Measurements from ENCODE around the gene VAMP3. TPM values are rescaled to one million over a fixed set of nuclear protein-coding genes. Genes with fewer than 3 reads are reported as not detected.

The VAMP3 gene
- total and polyA plus RNA-seq, 2 donors (not counting 3 experiments of a cell fraction or from before 2014, with no cell fraction given), result 100 to 137 TPM

GRCh38 chr1:7826363-7826762, 55.3 kb downstream of the VAMP3 start:
- Histone ChIP-seq H3K4me1 (ENCODE audit: control insufficient read depth, extremely low read depth, insufficient read depth, low read length) (no peaks in the 10 kb centered on the region), H3K79me2 (ENCODE audit: control insufficient read depth, insufficient read depth, low read length) (no peaks in the 10 kb centered on the region), H3K9me1 (replicated peaks; ENCODE audit: control insufficient read depth, extremely low read depth, insufficient read depth, low read length) (no peaks in the 10 kb centered on the region), H3K9me3 (replicated peaks; ENCODE audit: control insufficient read depth, insufficient read depth, low read length) (no peaks in the 10 kb centered on the region), H3K36me3 (ENCODE audit: control insufficient read depth in 2 of 2, extremely low read depth in 1 of 2, insufficient read depth in 2 of 2, low read length in 2 of 2) (no peaks in the 10 kb centered on the region), H4K20me1 (replicated peaks; ENCODE audit: control insufficient read depth, extremely low read depth, insufficient read depth, low read length) (no peaks in the 10 kb centered on the region), H3K4me3 (replicated peaks in 1 of 3; ENCODE audit: insufficient read depth in 1 of 3, low read depth in 1 of 3, low read length in 3 of 3) (peak overlapping the region in 1 of 3 experiments; percentile 75), H3K9ac (replicated peaks; ENCODE audit: extremely low read depth, insufficient read depth, low read length) (peak overlapping the region; percentile 33), H3K27ac (ENCODE audit: insufficient read depth, low read depth, low read length) (no peak overlapping the region), H3K27me3 (ENCODE audit: control insufficient read depth in 2 of 2, insufficient read depth in 2 of 2, low read length in 2 of 2) (no peaks in the 10 kb centered on the region), H2AFZ (ENCODE audit: low read depth, low read length) (no peak overlapping the region), H3K4me2 (ENCODE audit: insufficient read depth, low read length) (peak overlapping the region; percentile 73)
- dilution Hi-C loops (cut with MboI; ENCODE audit: extremely low pct_ligation_motif_present, low sequenced_read_pairs), result no loop called here
- CTCF ChIA-PET, result no interaction called here
- no peak for DNase-seq (ENCODE audit: low read depth, low spot score)
- intact Hi-C loops (cut with micrococcal nuclease), result no loop called here
- no peak for FAIRE-seq
- POLR2A ChIA-PET, result no interaction called here
- BruUV-seq (replicated peaks), result no TSS peak
- no peak for TF ChIP-seq POLR2AphosphoS5 (IDR thresholded peaks at IDR 0.05; ENCODE audit: insufficient read depth, low read depth, low read length)
- TF ChIP-seq CTCF (IDR thresholded peaks at IDR 0.05; ENCODE audit: extremely low read depth in 1 of 2, insufficient read depth in 1 of 2, low read depth in 1 of 2, low read length in 2 of 2), result no peak
- TF ChIP-seq, protein P1, sequence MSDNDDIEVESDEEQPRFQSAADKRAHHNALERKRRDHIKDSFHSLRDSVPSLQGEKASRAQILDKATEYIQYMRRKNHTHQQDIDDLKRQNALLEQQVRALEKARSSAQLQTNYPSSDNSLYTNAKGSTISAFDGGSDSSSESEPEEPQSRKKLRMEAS (IDR thresholded peaks at IDR 0.05; ENCODE audit: insufficient read depth, insufficient read length), result no peak
- TF ChIP-seq GATA2 (IDR thresholded peaks at IDR 0.05; ENCODE audit: insufficient read depth, insufficient read length, low read depth, low read length), result no peak
- TF ChIP-seq FOS (IDR thresholded peaks at IDR 0.05; ENCODE audit: borderline replicate concordance, insufficient read depth, low read length), result no peak
- TF ChIP-seq POLR2A (IDR thresholded peaks at IDR 0.05; ENCODE audit: low read depth, low read length), result no peak
- TF ChIP-seq MYC (IDR thresholded peaks at IDR 0.05; ENCODE audit: low read depth, low read length), result no peak
- TF ChIP-seq EZH2 (IDR thresholded peaks at IDR 0.05; ENCODE audit: borderline replicate concordance, low read depth, low read length, severe bottlenecking), result no peak
- TF ChIP-seq JUN (IDR thresholded peaks at IDR 0.05; ENCODE audit: borderline replicate concordance, insufficient read depth, insufficient read length, low read depth), result no peak

Measured in endothelial cell of umbilical vein (primary cell).